ENCODE measurements around the gene ALKBH5.
A peak's percentile ranks its signal among the peaks of the same experiment; 100 is the strongest.
"Not testable (repeated sequence)": the region's sequence is repeated elsewhere in the genome, so short reads cannot be mapped to it uniquely, and the experiment has no call there.

Gene ALKBH5

DNA sequence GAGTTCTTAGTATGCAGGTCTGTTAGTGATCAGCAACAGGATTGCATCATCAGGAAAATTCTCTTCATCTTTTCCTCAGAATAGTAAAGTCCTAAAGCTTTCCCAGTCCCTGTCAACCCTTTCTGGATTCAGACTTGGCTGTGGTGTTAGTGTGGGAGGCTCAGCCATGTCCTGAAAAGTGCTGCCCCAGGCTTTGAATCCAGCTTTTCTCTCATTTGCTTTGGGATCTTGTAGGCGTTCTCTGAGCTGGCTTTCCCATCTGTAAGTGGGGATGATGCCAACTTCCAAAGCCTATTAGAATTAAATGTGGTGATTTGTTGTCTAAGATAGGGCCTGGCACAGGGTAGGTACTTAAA is 3.0 kb downstream of the ALKBH5 start:
- peak; percentile 38 for DNase-seq

DNA sequence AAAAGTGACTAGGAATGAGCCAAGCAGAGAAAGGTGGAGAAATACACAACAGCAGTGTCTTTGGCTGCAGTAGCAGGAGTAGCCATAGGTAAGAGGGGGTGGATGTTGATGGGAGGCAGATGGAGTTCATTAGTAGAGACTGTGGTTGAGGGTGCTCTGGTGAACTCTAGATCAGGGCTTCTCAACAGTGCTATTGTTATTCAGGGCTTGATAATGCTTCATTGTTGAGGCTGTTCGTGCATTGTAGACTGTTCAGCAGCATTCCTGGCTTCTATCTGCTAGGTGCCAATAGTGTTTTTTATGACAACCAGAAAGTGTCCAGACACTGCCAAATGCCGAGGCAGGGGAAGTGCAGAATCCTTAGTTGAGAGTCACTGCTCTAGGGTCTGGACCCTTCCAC is 3.6 kb downstream of the ALKBH5 start:
- DNase-seq: no peak

DNA sequence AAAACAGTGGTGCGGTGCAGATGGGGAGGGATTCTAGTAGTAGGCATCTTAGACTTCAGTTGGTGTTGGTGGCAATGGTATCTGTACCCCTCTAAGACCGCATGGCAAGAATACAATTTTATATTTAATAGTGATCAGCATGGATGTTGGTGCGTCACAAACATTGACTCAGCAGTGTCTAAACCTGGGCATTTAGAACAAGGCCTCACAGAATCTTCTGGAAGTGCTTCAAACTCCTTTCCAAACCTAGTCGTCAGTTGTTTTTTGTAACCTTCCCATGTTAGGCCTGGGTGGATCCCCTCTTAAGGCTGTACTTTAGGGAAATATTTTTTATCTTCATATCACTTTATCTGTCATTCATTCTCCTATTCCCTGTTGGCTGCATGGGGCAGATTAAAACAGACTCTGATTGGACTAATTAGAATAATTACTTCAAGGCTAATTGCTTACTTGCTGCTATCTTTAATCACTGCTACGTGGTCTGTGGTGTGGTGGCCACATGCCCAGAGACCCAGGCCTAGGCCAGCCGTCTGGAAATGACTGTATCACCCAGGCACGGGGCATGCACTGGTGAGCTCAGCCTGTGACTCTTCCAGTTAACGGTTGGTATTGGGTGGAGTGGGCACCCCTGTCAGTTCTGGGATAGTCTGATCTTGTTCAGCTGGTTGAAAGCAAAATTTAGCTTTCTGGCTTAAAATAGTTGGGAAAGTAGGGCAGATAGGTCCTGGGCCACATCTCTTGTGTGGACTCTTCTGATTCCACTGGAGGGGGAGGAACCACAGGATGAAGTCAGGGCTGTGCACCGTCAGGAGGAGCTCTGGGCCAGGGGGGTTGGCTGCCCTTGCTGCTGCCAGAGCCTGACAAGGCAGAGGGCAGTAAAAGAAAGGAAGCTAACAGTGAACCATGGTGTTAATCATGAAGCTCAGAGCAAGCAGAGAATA is 4.5 kb downstream of the ALKBH5 start:
- no peak for DNase-seq

DNA sequence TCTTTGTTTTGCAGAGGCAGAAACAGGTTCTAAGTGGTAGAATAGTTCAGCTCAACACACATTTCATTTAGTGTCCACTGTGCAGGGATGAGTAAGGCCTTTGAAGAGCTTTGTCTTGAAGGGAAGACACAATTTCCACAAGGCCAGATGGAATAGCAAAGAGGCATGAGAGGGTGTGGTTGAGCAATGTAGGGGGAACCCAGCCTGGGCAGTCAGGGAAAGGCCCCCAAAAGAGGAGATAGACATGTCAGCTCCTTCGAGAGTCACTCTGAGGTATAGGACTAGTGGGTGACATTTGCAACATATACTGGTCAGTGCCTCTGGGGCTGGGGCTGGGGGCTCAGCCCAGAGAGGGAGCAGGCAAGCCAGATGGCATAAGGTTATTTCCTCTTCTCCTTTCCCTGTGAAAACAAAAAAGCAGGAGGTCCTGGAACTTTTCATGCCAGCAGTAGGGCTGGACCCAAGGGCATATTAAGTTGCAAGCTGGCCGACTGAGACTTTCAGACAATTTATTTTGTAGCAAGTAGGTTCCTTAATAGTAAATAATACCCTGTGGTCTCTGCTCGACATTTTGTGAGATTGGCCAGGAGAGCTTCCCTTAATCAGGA is 7.1 kb downstream of the ALKBH5 start:
- no peak for DNase-seq

DNA sequence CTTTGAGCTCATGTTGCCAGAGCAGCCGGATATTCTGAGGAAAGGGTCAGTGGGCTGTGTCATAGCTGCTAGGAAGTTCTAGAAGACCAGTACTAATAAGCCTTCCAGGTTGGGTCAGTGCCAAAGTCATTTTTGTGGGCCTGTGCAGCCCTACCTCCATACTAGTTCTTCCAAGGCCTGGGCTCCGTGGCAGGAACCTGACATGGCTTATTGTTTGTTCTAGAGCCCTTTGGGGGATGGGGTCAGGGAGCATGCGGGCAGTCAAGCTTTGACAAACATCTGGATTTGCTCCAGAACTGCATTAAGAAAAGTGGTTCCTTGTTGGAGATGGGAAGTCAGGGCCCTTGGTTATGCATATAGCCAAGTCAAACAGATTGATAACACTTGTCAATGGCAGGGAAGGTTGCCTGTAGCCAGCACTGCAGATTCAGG is 7.6 kb downstream of the ALKBH5 start:
- no peak for DNase-seq

DNA sequence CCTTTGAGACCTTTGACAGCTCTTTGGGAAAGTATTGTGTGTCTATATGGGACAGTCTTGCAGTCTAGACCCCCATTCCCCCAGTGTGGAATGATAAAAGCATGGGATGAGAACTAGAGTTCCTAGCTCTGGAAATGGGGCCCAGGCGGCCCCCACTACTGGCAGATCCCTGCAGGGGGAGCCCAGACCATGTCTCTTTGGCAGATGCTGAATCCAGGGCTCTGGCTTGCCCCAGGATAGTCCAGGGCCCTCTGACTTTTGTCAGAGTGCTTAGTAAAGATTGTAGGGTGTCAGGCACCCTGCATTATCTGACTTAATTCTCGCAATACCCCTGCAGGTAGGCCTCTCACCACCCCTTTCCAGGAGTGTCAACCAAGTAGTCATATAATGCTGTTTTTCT is 8.3 kb downstream of the ALKBH5 start:
- DNase-seq: no peak

DNA sequence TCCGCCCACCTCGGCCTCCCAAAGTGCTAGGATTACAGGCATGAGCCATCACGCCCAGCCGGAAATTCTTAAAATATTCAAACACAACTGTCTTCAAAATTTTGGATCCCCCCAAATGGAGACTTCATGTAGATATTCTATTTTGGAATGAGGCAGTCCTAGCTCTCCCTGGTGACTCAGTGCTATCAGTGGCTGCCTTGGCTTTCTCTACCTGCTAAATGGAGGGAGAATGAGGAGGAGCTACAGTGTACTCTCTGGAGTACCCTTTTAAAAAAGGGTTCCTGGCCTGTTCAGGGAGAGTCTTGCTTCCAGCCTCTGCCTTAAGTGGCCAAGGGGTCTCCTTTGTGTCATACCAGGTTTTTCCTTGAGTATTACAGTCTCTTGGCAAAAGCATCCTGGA is 10.8 kb downstream of the ALKBH5 start:
- DNase-seq: no peak

DNA sequence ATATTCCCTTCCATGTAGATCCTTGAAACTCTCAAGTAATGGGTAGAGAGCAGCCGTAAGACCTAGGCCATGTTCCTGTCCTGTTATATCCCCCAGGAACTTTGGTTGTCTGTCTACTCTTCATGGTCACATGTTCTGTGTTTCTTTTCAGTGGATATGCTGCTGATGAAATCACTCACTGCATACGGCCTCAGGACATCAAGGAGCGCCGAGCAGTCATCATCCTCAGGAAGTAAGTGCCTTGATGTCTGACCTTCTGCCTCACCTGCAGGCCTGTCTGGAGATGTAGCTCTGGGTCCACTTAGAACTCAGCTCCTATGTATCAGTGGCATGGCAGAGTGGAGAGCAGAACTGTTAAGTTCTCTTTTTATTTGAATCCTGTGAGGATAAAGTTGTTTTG is 11.2 kb downstream of the ALKBH5 start:
- no peak for DNase-seq

DNA sequence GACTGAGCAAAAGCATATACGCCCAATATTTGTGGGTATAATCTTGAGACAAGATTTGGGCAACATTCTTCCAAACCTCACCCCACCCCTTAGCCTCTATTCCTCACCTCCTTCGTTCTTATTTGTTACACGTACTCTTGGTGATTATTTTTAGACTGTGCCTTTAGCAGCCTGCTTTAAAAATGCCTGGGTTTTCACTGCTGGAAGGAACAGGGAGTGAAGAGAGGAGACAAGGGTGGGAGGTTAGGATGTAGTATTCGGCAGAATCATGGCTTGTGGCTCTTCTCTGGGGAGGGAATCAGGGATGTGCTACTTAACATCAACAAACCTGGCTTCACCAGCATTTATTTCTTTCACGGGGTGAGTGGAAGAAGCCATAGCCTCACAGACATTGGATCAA is 11.6 kb downstream of the ALKBH5 start:
- no peak for DNase-seq

DNA sequence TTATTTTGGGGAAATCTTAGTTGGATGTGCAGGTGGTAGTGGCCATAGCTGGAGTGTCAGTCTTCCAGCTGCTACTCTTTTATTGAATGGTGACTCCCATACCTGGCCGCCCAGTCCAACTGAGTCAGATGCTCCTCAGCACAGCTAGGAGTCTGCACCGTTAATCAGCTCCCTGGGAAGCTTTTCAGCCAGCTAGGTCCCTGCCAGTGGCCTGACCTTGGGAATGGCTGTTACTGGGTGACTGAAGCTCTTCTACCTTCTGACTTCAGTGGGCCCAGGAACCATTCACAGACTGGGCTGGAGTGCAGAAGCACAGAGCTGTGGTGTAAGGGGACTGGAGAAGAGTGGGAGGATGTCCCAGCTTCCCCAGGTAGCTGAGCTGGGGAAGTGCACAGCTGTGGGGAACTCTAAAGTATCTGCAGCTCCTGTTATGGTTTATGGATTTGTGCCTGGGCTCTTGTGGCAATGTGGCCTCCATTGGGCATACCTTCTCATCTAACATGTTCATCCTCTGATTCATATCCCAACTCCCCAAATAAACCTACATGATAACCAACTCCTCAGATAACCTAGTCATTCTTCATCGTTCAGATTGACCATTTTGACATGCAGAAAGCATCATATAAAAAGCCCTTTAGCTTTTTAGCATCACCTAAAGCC is 14.0 kb downstream of the ALKBH5 start:
- DNase-seq: no peak

DNA sequence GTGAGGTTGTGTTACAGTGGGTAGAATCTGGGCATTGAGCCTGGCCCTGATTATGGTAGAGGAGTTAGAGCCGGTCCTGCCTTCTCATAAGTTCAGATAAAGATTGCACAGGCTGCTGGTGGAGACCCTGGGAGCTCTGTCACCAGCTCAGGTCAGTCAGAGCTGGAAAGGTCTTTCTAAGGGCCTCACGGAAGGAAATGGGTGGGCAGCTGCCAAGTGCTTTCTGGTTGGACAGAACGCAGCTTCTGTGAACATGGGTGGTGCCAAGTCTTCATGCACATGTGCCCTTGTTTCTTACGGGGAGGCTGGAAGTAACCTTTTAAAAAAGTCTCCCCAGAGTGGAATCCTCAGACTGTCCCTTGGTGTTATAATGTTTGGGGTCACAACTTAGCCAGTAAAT is 14.9 kb downstream of the ALKBH5 start:
- DNase-seq: no peak

DNA sequence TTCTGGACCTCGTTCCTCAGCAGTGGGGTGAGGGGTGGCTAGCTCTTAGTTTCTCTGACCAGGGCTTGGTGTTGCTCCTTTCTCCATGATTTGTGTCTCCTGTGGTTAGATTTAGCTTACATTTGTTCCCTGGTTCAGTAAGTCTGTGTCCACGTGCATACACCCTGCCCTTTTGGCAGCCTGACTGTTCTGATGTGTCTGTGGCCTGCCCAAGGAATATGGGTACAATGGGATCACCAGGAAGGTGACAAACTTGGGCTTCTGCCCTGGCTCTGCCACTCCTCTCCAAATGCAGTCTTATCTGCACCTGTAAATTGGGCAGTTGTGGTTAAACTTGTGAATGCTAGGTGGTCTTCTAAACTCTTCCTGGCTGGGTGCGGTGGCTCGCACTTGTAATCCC is 17.5 kb downstream of the ALKBH5 start:
- DNase-seq: no peak

DNA sequence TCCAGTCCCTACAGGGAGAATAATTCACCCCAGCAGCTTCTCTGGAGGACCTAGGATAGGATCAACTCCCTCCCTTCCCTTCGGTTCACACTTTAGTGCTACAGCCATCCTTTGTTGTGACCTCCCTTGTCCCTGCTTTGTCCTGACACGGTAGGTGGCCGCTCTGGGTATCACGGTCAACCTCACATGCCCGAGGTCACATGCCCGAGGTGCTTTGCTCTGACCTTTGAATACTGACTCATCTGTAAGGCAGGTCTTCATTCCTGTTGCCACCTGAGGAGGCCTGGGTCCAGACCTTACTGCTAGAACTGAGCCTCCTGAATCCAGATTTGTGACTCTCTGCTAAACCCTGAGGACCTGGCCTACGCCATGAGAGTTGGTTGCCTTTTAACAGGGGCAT is 19.7 kb downstream of the ALKBH5 start:
- DNase-seq: no peak

DNA sequence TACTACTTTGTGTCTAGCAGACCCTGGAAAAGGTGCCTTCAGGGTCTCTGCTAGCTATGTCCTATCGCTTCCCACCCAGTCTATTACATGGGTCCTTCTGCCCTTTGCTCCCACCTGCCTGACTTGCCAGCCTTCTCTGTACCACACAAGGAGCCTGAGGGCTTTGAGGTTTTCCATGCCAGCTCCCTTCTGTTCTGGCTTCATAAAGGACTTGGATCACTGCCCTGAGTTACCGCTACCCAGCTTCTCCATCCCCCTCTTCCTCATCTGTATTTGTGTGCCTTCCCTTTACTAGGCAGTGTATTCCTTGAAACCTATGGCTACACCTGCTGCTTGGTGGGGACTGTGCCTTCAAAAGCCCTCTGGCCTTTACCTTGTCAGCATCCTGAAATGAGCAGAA is 22.2 kb downstream of the ALKBH5 start:
- no peak for DNase-seq

DNA sequence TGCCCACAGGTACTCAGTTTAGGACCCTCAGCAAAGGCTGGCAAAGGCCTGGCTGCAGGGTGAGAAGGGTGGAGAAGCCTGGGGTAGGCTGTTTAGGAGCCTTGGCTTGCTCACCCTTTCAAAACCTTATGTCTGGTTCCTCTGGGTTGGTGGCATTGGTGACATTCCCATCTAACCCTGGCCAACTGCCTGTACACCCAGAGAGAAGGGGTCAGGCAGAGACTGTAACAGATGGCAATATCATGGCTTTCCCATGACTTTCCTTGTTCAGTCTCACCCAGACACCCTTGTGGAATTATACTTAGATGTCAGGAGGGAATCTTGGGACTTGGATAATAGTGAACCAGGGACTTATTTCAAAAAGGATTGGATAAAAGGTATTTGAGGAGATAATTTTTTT is 23.3 kb downstream of the ALKBH5 start:
- DNase-seq: no peak

DNA sequence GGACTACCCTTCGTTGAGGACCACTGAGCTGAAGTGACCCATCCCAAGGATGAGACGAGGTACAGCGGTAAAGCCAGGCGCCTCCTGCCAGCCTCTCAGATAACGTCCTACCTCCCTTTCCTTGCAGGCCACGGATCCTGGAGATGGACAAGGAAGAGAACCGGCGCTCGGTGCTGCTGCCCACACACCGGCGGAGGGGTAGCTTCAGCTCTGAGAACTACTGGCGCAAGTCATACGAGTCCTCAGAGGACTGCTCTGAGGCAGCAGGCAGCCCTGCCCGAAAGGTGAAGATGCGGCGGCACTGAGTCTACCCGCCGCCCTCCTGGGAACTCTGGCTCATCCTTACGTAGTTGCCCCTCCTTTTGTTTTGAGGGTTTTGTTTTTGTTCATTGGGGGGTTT is 24.5 kb downstream of the ALKBH5 start:
- no peak for DNase-seq

DNA sequence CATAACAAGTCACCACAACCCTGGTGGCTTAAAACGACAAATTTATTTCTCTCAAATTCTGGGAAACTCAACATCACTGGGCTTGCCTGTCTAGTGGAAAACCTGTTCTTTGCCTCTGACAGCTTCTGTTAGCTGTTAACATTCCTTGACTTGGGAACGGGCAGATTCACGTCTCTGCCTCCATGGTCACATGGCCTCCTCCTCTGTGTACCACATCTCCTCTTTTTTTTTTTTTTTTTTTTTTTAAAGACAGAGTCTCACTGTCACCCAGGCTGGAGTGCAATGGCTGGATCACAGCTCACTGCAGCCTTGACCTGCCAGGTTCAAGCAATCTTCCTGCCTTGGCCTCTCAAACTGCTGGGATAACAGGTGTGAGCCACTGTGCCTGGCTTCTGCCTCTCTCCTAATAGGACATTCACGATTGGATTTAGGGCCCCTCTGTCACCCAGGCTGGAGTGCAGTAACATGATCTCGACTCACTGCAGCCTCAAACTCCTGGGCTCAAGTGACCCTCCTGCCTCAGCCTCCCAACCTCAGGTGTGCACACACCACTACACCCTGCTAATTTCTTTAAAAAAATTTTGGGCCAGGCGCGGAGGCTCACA is 30.1 kb downstream of the ALKBH5 start:
- no peak for DNase-seq

DNA sequence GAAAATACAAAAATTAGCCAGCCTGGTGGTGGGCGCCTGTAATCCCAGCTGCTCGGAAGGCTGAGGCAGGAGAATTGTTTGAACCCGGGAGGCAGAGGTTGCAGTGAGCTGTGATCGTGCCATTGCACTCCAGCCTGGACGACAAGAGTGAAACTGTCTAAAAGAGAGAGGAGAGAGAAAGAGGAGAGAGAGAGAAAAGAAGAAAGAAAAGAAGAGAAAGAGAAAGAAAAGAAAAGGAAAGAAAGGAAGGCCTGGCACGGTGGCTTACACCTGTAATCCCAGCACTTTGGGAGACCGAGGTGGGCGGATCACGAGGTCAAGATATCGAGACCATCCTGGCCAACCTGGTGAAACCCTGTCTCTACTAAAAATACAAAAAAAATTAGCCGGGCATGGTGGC is 33.3 kb downstream of the ALKBH5 start:
- not testable (repeated sequence) for DNase-seq

DNA sequence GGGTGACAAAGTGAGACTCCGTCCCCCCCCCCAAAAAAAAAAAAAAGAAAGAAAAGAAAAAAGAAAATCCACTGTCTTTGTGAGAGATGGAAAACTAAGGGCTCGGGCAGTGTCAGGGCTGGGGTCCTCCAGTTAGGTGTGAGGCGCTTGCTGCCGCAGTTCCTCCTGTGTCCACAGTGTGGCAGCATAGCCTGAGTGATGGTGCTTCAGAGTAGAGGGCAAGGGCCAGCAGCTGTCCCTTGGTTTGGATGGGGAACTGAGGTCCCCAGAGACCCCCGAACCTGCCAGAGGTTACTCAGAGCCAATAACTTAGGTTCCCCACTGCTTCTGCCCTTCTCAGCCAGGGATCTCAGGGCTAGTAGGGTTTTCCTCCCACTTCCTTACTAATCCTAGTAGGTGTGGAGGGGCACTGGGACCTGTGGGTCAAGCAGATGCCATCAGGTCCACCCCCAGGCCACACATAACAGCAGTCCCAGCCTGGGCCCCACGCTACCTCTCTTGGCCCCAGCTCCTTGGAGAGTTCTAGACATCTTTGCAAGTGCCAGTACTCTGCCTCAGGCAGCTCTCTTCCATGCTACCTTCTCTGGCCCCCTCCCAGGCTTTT is 33.9 kb downstream of the ALKBH5 start:
- peak; percentile 51 for DNase-seq

DNA sequence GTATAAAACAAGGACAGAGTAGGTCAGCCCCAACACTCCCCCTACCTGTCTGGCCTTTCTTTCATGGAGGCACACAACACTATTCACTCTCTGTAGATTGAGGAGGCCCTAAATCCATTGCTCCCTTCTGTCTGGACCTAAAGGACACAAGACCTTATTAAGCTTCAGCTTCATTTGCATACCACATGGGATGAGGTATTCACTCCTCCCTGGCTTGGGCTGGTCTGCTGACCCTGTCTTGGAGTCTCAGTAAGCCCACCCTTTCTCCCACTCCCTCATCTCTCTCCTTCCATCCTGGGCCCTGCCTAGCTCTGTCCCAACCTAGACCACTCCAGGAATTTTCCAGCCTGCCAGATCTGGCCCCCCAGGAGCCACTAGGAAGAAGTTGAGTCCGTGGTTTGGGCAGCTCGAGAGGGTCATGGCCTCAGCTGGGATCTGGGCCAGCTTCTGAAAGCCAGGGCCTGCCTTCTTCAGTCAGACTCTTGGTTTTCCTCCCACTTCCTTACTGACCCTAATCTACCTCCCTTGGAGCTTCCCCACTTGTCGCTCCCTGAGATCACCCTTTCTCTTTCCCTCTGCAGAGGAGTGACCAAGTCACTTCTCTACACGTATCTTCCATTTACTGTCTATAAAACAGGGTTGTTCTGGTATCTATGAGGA is 35.3 kb downstream of the ALKBH5 start:
- DNase-seq: peak; percentile 34

DNA sequence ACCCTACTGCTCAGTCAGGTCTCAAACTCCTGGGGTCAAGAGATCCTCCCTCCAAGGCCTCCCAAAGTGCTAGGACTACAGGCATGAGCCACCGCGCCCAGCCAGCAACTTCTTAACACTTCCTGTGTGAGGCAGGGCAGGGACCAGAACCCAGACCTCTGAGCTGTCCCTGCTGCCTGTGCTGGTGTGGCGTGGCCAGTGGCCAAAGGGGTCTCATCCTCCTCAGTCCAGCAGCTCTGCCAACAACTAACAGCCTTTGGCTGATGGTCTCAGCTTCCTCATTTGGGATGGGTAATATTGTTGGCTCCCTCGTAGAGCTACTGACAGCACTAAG is 40.4 kb downstream of the ALKBH5 start:
- DNase-seq: no peak

DNA sequence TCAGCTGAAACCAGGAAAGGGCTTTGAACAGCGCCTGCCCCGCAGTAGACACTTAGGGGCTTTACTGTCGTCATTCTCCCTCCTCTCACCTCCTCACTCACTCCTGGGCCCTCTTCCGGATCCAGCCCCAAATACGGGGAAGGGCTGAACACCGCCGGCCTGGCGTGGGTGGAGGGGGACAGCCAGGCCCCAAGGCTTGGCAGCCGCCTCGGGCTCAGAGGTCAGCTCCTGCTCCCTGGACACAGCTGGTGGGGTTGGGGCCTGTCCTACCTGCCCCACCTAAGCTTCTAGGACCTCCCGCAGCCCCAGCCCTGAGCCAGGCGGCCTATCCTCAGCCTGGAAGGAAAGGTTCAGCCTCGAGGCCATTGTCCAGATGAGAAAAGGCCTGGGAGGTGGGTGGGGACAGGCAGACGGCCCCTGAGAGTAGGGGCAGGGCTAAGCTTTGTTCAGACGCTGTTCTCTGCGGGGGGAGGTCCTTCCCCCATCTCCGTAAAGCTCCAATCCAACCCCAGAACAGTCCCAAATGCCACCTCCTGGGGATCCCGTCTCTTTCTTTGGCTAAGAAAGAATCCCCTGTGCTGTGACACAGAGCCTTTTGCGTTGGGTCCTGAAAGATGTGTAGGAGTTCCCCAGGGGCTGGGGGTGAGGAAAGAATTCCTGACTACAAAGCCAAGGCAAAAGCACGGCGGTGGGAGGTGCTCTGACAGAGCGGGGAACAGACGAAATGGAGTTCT is 40.9 kb downstream of the ALKBH5 start:
- peak; percentile 51 for DNase-seq

All from fibroblast of upper back skin (primary cell).